ENCODE measurements around the gene MPP1.

- no peak for TF ChIP-seq POLR2AphosphoS5 (IDR thresholded peaks at IDR 0.05; ENCODE audit: low read depth)
- no peak for TF ChIP-seq CTCF (IDR thresholded peaks at IDR 0.05; ENCODE audit: insufficient read depth, low read length)
Measured at GRCh38 chrX:154840856-154841255, 35.6 kb upstream of the MPP1 start.

Data from HL-60 (cell line).